GM21786 (cell line): ENCODE results near the gene MPI.
"Not testable (repeated sequence)": the region's sequence is repeated elsewhere in the genome, so short reads cannot be mapped to it uniquely, and the experiment has no call there.

Experiments used
- ATAC-seq: cut with Tn5 transposase; IDR thresholded peaks from one replicate; pipeline ENCODE4 v1.9.1; 2021; ENCODE audit not compliant: unreplicated experiment

Gene MPI

DNA sequence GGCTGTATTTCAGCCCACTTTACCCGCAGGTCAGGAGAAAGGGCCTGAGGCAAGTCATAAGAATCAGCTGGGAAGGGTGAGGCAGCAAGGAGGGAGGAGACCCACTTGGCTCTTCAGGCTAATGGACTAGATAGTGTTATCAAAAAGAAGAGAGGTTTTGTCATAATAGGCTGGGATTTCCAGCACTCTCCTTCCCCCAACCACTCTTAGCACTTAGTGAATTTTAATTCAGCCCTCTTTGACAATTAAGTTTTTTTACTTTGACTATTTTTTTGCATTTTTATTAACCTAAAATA lies 771 bp downstream of the MPI start:
- ATAC-seq: no peak

DNA sequence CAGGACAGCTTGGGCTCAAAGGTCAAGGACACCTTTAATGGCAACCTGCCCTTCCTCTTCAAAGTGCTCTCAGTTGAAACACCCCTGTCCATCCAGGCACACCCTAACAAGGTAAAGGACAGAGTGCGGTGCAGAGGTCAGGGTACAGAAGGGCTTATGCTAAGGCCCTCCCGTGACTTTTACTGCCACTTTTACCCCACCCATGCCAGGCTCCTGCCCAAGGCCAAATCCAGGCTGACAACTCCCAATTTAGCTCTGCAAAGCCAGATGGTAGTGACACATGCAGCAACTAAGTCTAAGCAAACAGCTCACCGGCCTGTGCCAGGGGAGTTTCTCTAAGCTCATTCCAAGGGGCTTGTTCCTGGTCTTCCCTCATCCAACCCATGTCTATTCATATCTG lies 1.6 kb downstream of the MPI start:
- no peak for ATAC-seq

DNA sequence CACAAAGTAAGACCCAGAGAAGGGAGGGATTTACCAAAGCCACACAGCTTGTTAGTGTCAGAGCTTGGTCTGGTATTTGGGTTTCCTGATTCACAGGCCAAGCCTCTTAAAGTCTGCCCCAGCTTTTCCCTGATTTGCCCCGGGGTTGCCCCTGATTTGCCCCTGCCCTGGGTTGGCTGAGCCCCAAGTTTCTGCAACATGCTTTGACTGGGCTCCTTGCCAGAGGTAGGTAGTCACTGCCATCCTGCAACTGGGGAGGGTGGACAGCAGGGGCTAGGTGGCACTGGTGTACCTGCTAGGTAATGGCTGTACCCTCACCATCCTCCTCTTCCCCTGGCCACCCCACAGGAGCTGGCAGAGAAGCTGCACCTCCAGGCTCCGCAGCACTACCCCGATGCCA lies 2.5 kb downstream of the MPI start:
- ATAC-seq: no peak

DNA sequence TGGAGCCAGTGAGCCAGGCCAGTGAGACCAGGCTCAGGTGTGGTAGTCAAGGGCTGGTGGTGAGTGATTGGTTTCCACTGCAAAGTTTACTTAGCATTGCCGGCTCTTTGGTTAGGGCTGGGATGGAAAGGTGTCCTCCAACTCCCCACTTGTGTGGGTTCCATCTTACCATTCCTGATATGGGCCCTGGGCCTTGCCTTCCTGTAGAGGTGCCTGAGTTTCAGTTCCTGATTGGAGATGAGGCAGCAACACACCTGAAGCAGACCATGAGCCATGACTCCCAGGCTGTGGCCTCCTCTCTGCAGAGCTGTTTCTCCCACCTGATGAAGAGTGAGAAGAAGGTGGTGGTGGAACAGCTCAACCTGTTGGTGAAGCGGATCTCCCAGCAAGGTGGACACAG lies 3.1 kb downstream of the MPI start:
- no peak for ATAC-seq

DNA sequence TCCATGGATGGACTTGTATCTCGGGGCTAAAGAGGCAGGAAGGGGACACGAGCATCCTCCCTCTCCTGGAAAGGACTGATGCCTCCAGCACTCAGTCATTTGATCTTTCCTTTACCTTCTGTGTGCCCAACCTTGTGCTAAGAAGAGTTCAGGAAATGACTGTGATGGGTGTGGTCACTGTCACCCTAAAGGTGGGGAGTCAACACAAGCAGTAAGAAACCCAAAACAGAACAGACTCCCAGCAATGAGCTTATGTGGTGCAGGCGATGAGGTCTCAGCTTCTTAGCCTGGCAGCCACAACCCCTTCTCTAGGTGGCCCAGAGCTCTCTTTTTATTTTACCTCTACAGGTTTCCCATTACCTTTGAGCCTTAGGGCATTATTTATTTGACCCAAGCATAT lies 3.8 kb downstream of the MPI start:
- no peak for ATAC-seq

DNA sequence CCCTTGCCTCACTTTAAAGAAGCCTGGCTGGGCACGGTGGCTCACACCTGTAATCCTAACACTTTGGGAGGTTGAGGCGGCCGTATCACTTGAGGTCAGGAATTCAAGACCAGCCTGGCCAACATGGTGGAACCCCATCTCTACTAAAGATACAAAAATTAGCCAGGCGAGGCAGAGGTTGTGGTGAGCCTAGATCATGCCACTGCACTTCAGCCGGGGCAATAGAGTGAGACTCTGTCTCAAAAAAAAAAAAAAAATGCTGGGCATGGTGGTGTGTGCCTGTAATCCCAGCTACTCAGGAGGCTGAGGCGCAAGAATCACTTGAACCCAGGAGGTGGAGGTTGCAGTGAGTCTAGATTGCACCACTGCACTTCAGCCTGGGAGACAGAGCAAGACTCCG lies 4.5 kb downstream of the MPI start:
- not testable (repeated sequence) for ATAC-seq

DNA sequence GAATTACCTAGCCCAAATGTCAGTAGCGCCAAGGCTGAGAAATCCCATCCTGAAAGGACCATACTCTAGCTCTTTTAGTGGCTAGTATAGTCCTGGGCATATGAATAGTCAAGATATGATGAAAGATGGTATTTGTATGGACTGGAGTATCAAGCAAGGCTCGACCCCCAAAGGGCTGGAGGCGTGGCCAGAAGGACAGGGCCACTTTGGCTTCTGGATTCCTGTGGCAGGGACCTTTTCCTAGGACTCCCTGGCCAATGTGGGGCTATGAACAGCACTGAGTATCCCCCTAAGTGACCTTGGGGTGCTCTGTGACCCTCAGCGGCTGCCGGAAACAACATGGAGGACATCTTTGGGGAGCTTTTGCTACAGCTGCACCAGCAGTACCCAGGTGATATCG lies 6.0 kb downstream of the MPI start:
- ATAC-seq: no peak

DNA sequence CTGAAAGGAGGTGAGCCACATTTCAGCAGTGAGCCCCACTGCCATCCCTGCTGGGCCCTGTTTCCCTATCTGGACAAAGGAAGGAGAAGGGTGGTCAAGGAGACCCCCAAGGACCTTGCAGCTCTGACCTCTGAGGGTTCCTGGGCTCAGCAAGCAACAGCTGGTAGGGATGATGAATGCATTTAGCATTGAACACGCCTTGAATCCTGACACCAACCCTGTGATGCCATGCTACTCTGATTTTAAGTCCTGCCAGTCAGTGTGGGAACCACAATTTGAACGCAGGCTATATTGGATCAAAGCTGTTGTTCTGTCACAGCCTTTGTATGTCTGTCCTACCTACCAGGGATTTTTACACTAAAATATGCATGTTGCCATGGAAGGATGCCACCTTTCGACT lies 6.5 kb downstream of the MPI start:
- ATAC-seq: no peak

DNA sequence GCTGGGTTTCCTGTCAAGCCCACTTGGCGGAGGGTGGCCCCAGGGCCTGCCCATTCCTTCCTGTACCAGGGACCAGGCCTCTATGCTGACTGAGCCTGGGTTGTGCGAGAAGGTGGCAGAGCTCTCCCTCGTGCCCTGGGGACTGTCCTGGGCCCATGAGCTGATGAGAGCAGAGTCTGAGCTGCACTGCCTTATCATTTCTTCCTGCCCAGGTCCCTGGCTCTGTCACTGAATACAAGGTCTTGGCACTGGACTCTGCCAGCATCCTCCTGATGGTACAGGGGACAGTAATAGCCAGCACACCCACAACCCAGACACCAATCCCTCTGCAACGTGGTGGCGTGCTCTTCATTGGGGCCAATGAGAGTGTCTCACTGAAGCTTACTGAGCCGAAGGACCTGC lies 7.5 kb downstream of the MPI start:
- ATAC-seq: no peak

DNA sequence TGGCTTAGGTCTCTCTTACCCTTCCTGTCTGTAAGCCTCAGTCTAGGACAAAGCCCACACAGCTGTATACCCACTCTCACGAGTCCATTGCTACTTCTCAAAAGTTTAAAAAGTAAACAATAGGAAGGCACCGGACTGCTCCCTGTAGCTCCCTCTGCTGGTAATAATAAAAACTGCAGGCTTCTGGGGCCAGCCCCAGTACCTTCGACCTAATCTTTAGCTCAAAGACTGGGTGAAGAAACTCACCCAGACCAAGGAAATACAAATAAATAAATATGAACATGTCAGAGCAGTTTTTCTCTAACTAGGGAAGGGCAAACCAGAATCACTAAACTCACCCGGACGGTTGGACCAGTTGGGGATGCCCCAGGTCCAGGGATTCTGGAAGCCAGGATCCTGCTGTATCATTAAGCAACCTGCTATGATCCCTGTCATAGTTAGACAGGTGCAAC lies 11.8 kb downstream of the MPI start:
- no peak for ATAC-seq

DNA sequence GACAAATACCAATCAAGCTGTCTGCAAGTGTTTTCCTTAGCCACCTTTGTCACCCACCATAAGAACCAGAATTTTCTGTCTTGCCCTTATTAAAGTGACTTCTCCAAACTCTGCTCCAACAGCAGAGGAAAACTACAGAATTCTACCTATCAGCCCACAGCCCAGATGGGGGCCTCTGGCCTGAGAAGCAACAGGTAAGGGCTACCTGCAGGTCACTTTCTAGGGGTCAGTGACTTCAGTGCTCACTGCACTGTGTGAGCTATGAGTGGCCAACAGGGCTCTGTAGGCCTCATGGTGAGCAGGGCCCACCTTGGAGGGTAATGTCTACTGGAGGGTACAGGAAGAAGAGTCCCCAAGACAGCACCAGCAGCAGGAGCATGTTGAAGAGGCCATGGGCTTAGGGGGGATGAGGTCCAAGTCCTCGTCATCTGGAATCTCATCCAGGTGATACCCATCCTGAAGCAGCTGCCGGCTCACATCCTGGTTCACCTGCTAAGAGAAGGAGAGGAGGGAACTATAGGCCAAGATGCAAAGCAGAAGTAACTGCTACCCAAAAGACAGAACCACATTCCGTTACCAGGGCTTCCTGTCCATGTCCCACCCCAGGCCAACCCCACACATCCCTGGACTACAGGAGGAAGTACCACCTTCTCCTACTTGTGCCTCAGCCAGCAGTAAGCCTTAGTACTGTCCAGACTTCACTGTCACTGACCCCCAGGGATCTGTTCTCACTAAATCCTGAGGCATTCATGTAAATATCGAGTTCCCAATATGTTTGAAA lies 12.6 kb downstream of the MPI start:
- ATAC-seq: no peak

DNA sequence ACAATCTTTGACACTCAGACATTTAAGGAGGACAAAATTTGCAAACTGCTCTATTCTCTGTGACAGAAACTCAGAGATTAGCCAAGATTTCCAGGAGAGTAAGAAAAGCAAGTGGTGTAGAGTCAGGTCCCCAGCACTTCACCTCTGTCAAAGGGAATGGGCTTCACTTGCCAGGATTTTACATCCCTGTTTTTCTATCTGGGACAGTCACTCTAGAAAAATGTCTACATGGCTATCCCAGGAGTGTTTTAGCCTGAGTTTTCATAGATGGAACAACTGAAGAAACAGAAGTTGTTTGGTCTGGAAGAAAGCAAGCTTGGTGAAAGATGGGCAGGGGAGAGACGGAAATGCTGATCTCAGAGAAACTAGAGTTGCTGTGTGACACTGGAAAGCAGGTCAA lies 13.8 kb downstream of the MPI start:
- no peak for ATAC-seq

DNA sequence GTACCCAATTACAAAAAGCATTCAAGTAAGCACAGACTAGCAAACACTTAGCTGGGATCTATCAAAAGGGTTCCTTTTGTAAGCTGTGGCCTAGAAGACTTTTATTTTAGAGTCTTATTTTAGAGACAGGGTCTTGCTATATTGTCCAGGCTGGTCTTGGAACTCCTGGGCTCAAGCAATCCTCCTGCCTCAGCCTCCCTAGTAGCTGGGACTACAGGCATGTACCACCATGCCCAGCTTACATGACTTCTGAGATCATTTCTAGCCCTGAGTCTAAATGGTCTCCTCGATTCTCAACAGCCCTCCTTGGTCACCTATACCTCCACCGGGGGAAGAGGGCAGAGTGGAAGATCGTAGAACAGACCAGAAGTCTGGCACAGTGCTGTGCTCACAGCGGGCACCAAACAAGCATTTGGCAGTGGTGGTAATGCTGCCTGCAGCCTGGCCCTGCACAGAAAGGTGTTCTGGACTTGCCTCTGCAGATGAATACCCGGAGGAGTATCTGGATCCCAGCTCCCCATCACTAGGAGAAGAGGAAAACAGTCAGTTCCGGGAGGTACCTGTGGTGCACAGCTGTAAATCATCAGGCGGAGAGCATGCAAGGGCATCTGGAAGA lies 14.5 kb downstream of the MPI start:
- ATAC-seq: no peak

DNA sequence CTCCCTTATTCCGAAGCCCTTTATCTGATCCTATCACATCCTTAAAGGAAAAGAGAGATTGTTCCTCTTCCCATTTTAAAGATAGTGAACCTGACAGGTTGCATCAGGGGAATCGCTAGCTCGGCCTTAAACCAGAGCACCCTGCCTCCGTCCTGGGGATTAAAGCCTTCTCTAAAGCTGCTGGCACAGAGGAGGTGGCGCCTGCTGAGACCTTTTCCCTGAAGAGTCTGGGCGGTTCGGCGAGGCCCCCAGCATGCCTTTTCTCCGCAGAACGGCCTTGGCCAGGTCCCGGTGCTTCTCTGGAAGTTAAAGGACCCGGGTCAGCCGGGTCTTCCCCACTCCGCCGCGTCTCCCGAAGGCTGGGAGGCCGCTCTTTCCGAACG lies 16.2 kb downstream of the MPI start:
- ATAC-seq: peak; percentile 19

DNA sequence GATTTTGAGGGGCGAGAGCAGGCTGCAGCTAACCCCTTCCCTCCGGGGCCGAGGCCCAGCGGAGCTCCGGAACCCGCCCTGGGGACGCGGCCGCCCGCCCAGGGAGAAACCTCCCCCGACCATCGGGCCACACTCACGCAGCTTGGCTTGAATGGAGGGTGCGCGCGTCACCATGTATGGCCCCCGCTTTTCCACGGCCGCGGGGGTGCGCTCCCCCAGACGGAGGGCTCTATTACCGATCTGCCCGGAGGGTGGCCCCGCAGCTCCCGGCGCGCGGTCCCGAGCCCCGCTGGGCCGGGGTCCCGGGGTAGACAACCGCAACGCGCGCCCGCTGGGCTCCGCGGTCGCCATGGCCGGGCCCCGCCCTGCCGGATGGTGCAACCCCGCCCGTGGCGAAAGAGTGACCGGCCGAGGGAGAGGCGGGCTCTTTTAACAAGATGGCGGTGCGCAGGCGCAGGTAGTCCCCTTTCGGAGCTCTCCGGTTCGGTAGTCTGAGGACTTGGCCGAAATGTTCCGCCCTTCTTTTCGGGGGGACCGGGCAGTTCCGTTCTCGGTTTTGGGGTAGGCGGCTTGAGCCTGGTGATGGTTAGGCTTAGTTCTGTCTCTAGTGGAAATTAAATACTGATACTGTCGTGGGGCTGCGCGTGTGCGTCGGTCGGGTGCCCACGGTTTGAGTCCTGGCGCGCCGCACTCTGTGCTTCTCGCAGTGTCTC lies 16.8 kb downstream of the MPI start, which contains the start of gene FAM219B:
Gene FAM219B (minus strand): TSS at position 402 of the 713 bp plus-strand sequence. CDS start 51 bp downstream, at position 351.
- peak; percentile 86 for ATAC-seq

DNA sequence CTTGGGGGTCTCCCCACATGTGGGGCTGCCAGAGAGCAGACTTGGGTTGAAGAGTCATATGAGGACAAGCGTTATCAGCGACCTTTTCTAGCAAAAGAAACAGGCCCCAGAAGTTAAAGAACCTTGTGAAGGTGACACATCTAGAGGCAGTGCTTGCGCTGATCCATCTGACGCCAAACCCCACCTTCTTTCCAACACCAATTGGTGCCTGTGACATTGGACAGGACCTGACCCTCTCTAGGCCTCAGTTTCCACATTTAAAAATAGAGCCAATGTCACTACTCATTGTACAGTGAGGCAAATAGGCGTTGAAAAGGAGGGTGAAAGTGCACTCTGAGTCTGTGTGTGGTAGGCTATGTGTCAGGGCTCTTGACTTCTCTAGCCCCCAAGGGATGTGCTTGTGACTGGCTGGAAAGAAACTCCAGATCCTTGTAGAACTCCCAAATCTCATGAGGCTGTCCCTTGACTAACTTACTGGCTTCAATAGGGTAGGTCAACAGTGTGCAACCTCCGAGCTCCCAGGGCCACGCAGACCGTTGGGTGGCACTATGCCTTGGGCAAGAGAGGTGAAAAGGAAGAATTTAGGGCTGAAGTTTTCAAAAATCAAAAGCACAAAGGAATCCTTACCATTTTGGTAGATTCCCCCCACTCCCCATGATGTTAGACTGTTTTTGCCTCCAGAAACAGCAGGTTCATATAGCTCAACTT lies 17.5 kb downstream of the MPI start:
- ATAC-seq: no peak

DNA sequence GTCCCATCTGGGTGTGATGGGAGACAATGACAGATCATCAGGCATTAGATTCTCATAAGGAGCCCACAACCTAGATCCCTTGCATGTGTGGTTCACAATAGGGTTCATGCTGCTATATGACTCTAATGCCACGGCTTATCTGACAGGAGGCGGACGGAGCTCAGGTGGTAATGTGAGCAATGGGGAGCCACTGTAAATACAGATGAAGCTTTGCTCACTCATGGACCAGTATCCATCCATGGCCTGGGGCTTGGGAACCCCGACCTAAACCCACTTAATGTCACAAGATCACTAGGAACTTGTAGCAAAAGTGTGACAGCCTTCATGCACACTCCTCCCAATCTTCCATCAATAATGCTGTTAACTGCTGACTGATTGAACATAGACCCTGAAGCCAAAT lies 18.8 kb downstream of the MPI start:
- no peak for ATAC-seq

DNA sequence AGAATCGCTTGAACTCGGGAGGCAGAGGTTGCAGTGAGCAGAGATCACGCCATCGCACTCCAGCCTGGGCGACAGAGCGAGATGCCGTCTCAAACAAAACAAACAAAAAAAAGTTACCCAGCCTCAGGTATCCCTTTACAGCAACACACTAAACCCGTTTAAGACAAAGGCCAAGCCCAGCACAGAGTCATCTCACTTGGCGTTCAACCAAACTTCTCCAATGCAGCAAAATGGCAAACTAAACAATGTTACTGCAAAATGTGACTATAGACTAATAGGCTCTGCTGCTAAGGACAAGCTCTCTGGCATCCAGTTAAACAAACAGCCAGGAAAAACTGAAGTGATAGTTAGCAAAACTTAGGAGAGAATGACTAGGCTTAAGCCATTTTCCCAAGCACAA lies 23.2 kb downstream of the MPI start:
- no peak for ATAC-seq

DNA sequence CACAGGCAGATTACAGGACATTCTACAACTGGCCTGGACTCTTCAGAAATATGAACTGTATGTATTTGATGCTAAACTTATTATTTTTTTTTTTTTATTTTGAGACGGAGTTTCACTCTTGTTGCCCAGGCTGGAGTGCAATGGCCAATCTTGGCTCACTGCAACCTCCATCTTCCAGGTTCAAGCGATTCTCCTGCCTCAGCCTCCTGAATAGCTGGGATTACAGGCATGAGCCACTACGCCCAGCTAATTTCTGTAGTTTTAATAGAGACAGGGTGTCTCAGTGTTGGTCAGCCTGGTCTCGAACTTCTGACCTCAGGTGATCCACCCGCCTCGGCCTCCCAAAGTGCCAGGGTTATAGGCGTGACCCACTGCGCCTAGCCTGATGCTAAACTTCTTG lies 24.0 kb downstream of the MPI start:
- not testable (repeated sequence) for ATAC-seq

DNA sequence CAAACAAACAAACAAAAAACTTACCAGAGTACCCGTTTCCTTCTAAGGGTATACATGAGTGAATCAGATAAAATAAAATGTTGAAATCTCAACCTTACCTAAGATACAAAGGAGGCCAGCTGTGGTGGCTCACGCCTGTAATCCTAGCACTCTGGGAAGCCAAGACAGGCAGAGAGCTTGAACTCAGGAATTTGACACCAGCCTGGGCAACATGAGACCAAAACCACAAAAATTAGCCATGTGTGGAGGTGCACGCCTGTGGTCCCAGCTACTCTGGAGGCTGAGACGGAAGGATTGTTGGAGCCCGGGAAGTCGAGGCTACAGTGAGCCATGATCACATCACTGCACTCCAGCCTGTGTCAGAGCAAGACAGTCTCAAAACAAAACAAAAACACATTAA lies 27.8 kb downstream of the MPI start:
- no peak for ATAC-seq

DNA sequence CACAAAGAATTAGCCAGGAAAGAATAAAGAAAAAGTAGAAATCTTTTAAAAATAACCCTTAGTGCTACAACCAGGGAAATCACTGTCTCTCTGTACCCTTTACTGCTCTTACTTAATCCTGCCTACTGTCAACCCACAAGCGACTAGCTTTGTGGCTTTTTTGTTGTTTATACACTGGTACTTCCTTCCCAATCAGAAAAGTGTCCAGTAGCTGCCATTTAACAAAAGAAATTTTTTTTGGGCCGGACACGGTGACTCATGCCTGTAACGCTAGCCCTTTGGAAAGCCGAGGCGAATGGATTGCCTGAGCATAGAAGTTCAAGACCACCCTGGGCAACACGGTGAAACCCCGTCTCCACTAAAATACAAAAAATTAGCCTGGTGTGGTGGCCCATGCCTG lies 30.6 kb downstream of the MPI start:
- no peak for ATAC-seq

DNA sequence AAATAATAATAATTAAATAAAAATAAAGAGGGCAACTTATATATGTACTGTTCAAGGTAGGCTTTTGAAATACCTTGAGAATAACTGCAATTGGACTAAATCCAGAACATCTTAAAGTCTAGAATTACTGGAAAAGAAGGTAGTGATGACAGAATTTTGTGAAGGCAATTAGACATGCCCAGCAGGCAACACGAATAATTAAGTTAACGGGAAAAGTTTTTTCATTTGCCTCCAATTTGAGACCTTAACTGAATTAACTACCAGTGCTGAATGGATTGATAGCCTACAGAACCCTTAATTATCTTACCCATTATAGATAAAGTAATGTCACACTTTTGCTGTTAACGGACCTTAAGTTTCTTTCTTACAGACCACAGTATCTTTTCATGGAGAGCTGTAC lies 34.7 kb downstream of the MPI start:
- ATAC-seq: no peak
